ENCODE results near the gene MYO1E. TPM values are rescaled to one million over a fixed set of nuclear protein-coding genes. Genes with fewer than 3 reads are reported as not detected.

The MYO1E gene
- total RNA-seq, 4 donors from 2014 or later = 23.3 to 99.8 (median 66.5) TPM

GRCh38 chr15:59311195-59311594 is 61.5 kb downstream of the MYO1E start:
- no peaks in the 10 kb centered on the region for H3K9me3 ChIP-seq
- peaks cover 5 to 13% of the 10 kb centered on the region in 2 donors for H3K4me1 ChIP-seq
- no peak overlapping the region for H3K27ac ChIP-seq
- TF ChIP-seq POLR2A (IDR thresholded peaks at IDR 0.05) = no peak
- TF ChIP-seq, protein P1, sequence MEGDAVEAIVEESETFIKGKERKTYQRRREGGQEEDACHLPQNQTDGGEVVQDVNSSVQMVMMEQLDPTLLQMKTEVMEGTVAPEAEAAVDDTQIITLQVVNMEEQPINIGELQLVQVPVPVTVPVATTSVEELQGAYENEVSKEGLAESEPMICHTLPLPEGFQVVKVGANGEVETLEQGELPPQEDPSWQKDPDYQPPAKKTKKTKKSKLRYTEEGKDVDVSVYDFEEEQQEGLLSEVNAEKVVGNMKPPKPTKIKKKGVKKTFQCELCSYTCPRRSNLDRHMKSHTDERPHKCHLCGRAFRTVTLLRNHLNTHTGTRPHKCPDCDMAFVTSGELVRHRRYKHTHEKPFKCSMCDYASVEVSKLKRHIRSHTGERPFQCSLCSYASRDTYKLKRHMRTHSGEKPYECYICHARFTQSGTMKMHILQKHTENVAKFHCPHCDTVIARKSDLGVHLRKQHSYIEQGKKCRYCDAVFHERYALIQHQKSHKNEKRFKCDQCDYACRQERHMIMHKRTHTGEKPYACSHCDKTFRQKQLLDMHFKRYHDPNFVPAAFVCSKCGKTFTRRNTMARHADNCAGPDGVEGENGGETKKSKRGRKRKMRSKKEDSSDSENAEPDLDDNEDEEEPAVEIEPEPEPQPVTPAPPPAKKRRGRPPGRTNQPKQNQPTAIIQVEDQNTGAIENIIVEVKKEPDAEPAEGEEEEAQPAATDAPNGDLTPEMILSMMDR (IDR thresholded peaks at IDR 0.05) = no peak
- intact Hi-C loops (cut with DNase I; ENCODE audit: low total_unique reads) = no loop called here
- no peak overlapping the region for H3K4me3 ChIP-seq
- H3K27me3 ChIP-seq = no peaks in the 10 kb centered on the region
- no peaks in the 10 kb centered on the region for H3K36me3 ChIP-seq
- DNase-seq = no peak

- H3K4me3 ChIP-seq = no peak overlapping the region
- TF ChIP-seq, protein P1 (IDR thresholded peaks at IDR 0.05) = no peak
- no peak for TF ChIP-seq POLR2A (IDR thresholded peaks at IDR 0.05)
- H3K27me3 ChIP-seq = no peaks in the 10 kb centered on the region
- H3K36me3 ChIP-seq = no peaks in the 10 kb centered on the region
- peaks cover 5 to 11% of the 10 kb centered on the region in 2 donors for H3K4me1 ChIP-seq
- H3K9me3 ChIP-seq = no peaks in the 10 kb centered on the region
- H3K27ac ChIP-seq = no peak overlapping the region
- intact Hi-C loops (cut with DNase I; ENCODE audit: low total_unique reads) = no loop called here
- DNase-seq = no peak
These were observed 63.3 kb downstream of the MYO1E start for GRCh38 chr15:59309405-59309804.

- Histone ChIP-seq H3K27ac (peak overlapping the region in 1 of 2 donors; percentile 22), H3K4me1 (peaks cover 0 to 6% of the 10 kb centered on the region in 2 donors), H3K36me3 (no peaks in the 10 kb centered on the region), H3K27me3 (no peaks in the 10 kb centered on the region), H3K9me3 (no peaks in the 10 kb centered on the region), H3K4me3 (no peak overlapping the region)
- intact Hi-C loops (cut with DNase I; ENCODE audit: low total_unique reads) = no loop called here
- TF ChIP-seq POLR2A (IDR thresholded peaks at IDR 0.05) = no peak
- TF ChIP-seq, protein P1 (IDR thresholded peaks at IDR 0.05) = no peak
- DNase-seq = no peak
These were observed 65.5 kb downstream of the MYO1E start for GRCh38 chr15:59307165-59307537.

DNA sequence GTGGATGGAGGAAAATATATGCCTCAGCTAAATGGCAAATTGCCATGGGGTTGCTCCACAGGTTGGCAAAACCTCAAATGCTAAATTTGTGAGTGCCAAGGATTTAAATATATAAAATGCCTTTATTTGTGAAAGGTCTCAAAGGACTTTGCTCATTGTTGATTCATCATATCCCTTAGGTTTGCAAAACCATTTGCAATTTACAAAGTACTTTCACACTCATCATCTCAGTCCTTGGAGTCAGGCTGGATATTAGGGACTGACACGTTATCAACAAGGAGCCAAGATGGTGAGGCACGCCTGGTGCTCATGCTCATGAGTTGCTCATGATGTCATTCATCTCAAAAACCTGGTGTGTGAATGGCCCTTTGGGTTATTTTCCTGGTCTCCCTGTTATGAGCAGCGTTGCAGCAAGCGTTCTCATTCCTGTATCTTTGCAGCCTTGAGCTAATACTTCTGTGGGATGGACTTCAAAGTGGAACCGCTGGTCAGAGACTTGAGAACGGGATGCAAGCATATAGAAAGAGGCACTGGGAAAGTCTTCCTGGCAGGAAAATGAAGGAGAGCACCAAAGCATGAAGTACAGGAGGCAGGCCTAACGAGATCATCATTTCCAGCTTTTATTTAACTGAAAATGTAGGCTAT is 66.0 kb downstream of the MYO1E start:
- Histone ChIP-seq H3K27ac (peak overlapping the region; percentile 22 to 66), H3K4me3 (no peak overlapping the region), H3K27me3 (no peaks in the 10 kb centered on the region), H3K9me3 (no peaks in the 10 kb centered on the region), H3K36me3 (no peaks in the 10 kb centered on the region), H3K4me1 (peaks cover 0 to 6% of the 10 kb centered on the region in 2 donors)
- no peak for TF ChIP-seq POLR2A (IDR thresholded peaks at IDR 0.05)
- TF ChIP-seq, protein P1 (IDR thresholded peaks at IDR 0.05) = no peak
- intact Hi-C loops (cut with DNase I; ENCODE audit: low total_unique reads) = no loop called here
- no peak for DNase-seq

GRCh38 chr15:59304807-59305206 is 67.9 kb downstream of the MYO1E start:
- no peak overlapping the region for H3K4me3 ChIP-seq
- H3K27me3 ChIP-seq = no peaks in the 10 kb centered on the region
- H3K36me3 ChIP-seq = no peaks in the 10 kb centered on the region
- DNase-seq = no peak
- peaks cover under 1 to 6% of the 10 kb centered on the region in 2 donors for H3K4me1 ChIP-seq
- intact Hi-C loops (cut with DNase I; ENCODE audit: low total_unique reads) = no loop called here
- H3K27ac ChIP-seq = peak overlapping the region; percentile 44 to 66
- TF ChIP-seq, protein P1 (IDR thresholded peaks at IDR 0.05) = no peak
- no peak for TF ChIP-seq POLR2A (IDR thresholded peaks at IDR 0.05)
- no peaks in the 10 kb centered on the region for H3K9me3 ChIP-seq

All from uterus (tissue), 4 donors.